EL (cell line): ENCODE data around the gene NBPF4.
"Not testable (repeated sequence)": the region's sequence is repeated elsewhere in the genome, so short reads cannot be mapped to it uniquely, and the experiment has no call there.

Experiments used
- DNase-seq: peaks from one replicate; pipeline ENCODE4 v3.0.0-alpha.2; 2016

NBPF4 gene

GRCh38 chr1:108211014-108211413, 32.9 kb downstream of the NBPF4 start:
- no peak for DNase-seq

GRCh38 chr1:108209456-108210108, 34.3 kb downstream of the NBPF4 start:
- no peak for DNase-seq

GRCh38 chr1:108208724-108209446, 35.0 kb downstream of the NBPF4 start:
- DNase-seq = no peak

GRCh38 chr1:108203582-108203981, 40.3 kb downstream of the NBPF4 start:
- not testable (repeated sequence) for DNase-seq

- DNase-seq = no peak
Measured at GRCh38 chr1:108201687-108202086, 42.2 kb downstream of the NBPF4 start.

DNA sequence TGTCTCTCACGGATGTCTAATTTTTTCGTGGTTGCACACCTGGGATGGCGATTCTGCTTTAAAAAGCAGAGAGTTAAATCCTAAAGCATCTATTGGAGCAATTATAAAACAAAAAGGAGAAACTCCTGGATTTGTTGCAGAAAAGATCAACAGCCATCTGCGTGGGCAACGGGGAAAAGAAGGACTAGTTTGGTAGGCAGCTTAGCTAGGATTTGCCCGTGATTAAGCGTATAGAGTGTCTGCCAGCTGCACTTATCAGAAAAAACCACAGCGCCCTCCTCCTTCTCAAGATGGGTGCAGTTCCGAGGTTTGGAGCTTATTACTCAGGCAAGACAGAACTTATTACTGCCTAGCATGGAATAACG, 43.2 kb downstream of the NBPF4 start:
- peak; percentile 71 for DNase-seq

DNA sequence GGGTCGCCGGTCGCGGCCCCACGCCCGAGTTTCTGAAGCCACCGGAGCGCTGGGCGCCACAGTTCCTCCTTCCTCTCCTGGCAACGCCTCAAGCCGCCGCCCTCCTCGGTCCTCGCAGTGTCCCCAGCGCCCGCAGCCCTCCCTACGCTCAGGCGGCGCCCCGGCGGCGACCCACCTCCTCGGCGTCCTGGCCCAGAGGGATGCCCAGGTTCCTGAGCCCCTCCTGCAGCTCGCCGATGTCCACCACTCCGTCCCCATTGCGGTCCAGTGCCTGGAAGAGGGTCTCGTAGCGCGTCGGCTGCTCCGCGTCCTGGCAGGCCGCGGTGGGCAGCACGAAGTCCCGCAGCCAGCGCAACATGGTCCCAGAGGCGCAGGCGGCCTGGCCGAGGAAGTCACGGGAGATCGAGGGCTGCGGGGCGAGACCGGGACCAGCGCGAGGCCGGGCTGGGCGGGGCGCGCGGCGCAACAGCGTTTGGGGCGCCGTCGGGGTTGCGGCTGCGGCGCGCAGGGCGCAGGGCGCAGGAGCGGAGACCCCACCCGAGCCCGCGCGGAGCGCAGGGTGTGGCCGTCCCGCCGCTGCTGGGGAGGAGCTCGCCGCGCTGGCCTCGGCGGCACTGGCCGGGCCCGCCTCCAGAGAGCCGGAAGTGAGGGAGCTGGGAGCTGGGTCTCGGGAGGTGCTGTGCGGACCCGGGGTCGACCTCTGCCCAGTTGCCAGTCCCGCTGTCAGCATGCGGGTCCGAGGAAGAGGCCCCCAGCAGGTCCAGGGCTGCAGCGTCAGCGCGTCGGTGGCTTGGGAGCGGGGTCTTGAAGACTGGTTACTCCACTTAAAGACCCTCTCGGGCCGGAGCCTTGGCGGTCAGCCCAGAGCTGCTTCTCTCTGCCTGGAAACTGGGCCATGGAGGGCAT, 43.8 kb downstream of the NBPF4 start, which contains the start of gene SLC25A24:
Gene SLC25A24, minus strand, starts transcription at position 563 of the 906 bp plus-strand sequence. Its CDS starts 205 bp downstream, at position 358.
- peak; percentile 86 for DNase-seq

GRCh38 chr1:108199201-108199691, 44.6 kb downstream of the NBPF4 start:
- peak; percentile 62 for DNase-seq

GRCh38 chr1:108194051-108194450, 49.8 kb downstream of the NBPF4 start:
- DNase-seq = no peak

DNA sequence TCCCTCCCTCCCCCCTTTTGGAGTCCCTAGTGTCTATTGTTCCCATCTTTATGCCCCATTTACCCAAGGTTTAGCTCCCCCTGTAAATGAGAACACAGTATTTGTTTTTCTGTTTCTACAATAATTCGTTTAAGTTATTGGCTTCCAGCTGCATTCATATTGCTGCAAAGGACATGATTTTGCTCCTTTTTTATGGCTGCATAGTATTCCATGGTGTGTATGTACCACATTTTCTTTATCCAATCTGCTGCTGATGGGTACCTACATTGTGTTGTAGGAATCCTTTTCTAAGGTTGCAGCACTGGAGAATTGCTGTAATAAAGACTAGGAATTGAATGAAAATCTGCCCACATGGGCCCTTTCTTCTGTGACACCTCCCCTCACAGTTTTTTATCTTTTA, 50.5 kb downstream of the NBPF4 start:
- no peak for DNase-seq

GRCh38 chr1:108192581-108192980, 51.3 kb downstream of the NBPF4 start:
- DNase-seq = no peak

- DNase-seq = no peak
Measured at GRCh38 chr1:108190686-108191416, 53.0 kb downstream of the NBPF4 start.

DNA sequence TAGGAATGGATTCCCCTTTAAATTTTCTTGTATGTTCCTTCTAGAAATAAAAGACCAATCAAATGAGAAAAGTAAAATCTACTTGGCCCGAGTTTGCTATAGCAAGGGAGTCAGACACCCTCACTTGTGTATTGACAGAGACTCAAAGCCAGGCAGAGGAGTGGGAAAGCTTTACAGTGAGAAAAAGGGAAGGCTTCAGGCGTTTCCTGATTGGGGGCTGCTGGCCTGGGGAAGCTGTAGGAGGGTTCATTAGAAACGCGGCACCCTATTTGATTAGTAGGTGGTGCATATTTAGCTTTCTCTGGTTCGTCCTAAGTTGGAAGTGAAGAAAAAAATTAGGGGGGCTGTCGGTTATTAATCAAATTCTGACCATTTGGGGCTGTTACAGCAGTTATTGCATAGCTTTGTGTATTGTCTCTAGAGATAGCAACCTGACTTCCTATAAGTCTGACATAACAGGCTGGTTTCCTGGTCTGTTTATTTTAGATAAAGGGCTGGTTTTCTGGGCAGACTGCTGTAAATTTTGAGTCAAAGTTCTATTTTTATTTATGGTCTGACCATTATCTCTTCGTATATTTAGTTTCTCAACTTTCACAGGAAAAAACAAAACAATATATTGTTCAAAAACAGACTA, 53.8 kb downstream of the NBPF4 start:
- no peak for DNase-seq

GRCh38 chr1:108188801-108189200, 55.1 kb downstream of the NBPF4 start:
- no peak for DNase-seq

- no peak for DNase-seq
Measured at GRCh38 chr1:108182959-108183700, 60.7 kb downstream of the NBPF4 start.

DNA sequence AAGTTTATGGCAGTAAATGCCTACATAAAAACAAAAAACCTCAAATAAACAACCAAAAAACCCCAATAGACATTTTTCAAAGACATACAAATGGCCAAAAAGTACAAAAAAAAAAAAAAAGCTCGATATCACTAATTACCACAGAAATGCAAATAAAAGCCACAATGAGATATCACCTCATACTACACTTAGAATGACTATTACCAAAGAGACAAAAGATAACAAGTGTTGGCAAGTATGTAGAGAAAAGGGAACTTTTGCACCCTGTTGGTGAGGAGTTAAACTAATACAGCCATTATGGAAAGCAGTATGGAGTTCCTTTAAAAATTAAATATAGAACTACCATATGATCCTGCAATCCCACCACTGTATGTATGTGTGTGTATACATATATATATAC, 64.9 kb downstream of the NBPF4 start:
- no peak for DNase-seq
